HPDE6-E6E7 (cell line): ENCODE data around the gene METTL1.

Source experiments
- DNase-seq: peaks from one replicate; pipeline ENCODE4 v3.0.0; 2011; ENCODE audit warnings: missing footprints; ENCODE audit errors: extremely low spot score

The METTL1 gene

GRCh38 chr12:57769594-57769993 is 2.3 kb downstream of the METTL1 start:
- no peak for DNase-seq

GRCh38 chr12:57767876-57768275 is 4.0 kb downstream of the METTL1 start:
- DNase-seq, result no peak

GRCh38 chr12:57767305-57767698 is 4.6 kb downstream of the METTL1 start:
- DNase-seq, result no peak

GRCh38 chr12:57766464-57767304 is 5.2 kb downstream of the METTL1 start, which contains the start of gene CYP27B1:
CYP27B1 (minus strand) TSS chr12:57767078; CDS start chr12:57767041, 37 bp downstream.
- no peak for DNase-seq

GRCh38 chr12:57765698-57766463 is 6.0 kb downstream of the METTL1 start:
- no peak for DNase-seq

- peak; percentile 64 for DNase-seq
Measured at GRCh38 chr12:57765003-57765697, 6.8 kb downstream of the METTL1 start.

- no peak for DNase-seq
Measured at GRCh38 chr12:57764662-57765002, 7.3 kb downstream of the METTL1 start.

GRCh38 chr12:57763881-57764661 is 7.8 kb downstream of the METTL1 start:
- DNase-seq, result no peak

- no peak for DNase-seq
Measured at GRCh38 chr12:57762463-57762862, 9.4 kb downstream of the METTL1 start.

- no peak for DNase-seq
Measured at GRCh38 chr12:57761391-57761998, 10.4 kb downstream of the METTL1 start.

GRCh38 chr12:57760347-57760982 is 11.4 kb downstream of the METTL1 start:
- no peak for DNase-seq

- DNase-seq, result no peak
Measured at GRCh38 chr12:57759360-57759980, 12.4 kb downstream of the METTL1 start.

GRCh38 chr12:57758552-57759359 is 13.1 kb downstream of the METTL1 start:
- DNase-seq, result no peak

- no peak for DNase-seq
Measured at GRCh38 chr12:57757771-57758170, 14.1 kb downstream of the METTL1 start.

GRCh38 chr12:57756406-57757341 is 15.2 kb downstream of the METTL1 start:
- DNase-seq, result no peak

- no peak for DNase-seq
Measured at GRCh38 chr12:57755454-57756372, 16.2 kb downstream of the METTL1 start.

- DNase-seq, result no peak
Measured at GRCh38 chr12:57755194-57755453, 16.8 kb downstream of the METTL1 start.
